ENCODE measurements around the gene CCDC87.

CCDC87 gene

DNA sequence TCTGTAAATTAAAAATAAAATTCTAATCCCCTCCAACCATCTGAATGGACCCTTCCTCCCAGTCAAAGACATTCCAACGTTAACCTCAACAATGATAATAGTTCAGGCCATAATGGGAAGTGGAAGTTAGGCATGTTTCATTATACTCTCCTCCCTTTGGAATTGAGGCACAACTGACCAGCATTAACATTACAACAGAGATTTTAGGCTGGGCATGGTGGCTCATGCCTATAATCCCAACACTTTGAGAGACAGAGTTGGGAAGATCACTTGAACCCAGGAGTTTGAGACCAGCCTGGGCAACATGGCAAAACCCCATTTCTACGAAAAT lies 22.0 kb downstream of the CCDC87 start:
- DNase-seq (ENCODE audit: low read depth), result no peak
- H3K4me3 ChIP-seq (ENCODE audit: low read length), result no peak overlapping the region
- TF ChIP-seq, protein P1, sequence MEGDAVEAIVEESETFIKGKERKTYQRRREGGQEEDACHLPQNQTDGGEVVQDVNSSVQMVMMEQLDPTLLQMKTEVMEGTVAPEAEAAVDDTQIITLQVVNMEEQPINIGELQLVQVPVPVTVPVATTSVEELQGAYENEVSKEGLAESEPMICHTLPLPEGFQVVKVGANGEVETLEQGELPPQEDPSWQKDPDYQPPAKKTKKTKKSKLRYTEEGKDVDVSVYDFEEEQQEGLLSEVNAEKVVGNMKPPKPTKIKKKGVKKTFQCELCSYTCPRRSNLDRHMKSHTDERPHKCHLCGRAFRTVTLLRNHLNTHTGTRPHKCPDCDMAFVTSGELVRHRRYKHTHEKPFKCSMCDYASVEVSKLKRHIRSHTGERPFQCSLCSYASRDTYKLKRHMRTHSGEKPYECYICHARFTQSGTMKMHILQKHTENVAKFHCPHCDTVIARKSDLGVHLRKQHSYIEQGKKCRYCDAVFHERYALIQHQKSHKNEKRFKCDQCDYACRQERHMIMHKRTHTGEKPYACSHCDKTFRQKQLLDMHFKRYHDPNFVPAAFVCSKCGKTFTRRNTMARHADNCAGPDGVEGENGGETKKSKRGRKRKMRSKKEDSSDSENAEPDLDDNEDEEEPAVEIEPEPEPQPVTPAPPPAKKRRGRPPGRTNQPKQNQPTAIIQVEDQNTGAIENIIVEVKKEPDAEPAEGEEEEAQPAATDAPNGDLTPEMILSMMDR (conservative IDR thresholded peaks at IDR 0.05; ENCODE audit: low read length), result no peak

DNA sequence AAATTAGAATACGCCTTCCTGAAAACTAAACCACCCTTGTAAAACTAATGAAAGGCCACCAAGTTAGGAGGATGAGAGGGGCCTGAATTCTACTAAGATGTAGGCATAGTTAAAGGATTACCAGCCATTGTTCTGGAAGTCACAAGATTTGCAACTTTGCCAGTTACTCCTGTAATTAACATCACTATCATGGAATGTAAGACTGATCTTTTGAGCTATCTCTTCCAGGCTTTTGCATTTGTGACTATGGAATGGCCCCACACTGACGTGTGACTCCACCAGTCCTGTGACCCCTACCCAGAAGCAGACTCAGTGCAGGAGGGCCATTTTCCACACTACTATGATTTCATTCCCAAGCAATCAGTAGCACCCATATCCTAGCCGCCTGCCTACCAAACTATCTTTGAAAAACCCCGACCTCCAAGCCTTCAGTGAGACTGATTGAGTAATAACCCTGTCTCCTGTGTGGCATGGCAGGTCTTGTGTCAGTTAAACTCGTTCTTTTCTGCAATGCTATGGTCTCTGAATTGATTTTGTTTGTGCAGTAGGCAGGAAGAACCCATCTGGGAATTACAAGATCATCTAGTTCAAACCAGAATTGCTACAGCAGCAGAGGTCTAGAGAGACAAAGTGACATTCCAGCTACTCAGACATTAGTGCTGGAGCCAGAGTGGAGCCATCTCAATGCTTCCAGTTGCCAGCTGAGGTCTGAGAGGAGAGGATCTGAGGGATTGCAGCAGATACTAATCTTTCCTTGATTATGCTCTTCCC lies 22.6 kb downstream of the CCDC87 start:
- TF ChIP-seq, protein P1 (conservative IDR thresholded peaks at IDR 0.05; ENCODE audit: low read length), result no peak
- H3K4me3 ChIP-seq (ENCODE audit: low read length), result no peak overlapping the region
- no peak for DNase-seq (ENCODE audit: low read depth)

DNA sequence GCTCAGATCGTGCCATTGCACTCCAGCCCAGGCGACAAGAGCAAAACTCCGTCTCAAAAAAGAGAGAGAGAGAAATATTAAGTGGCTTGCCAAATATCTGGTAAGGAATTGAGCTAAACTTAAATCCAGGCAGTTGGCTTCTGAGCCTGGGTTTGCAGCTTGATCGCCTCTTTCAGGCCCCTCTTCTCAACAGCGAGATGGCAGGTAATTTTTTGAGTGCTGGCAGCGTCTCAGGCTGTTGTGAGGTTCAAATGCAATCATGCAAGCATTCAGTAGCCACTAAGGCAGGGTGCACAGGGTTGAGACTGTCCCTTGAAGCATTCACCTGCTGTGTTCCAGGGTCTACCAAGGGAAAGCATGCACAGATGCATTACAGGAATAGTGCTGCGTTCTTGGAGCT lies 23.8 kb downstream of the CCDC87 start:
- no peak overlapping the region for H3K4me3 ChIP-seq (ENCODE audit: low read length)
- DNase-seq (ENCODE audit: low read depth), result no peak
- TF ChIP-seq, protein P1 (conservative IDR thresholded peaks at IDR 0.05; ENCODE audit: low read length), result no peak

DNA sequence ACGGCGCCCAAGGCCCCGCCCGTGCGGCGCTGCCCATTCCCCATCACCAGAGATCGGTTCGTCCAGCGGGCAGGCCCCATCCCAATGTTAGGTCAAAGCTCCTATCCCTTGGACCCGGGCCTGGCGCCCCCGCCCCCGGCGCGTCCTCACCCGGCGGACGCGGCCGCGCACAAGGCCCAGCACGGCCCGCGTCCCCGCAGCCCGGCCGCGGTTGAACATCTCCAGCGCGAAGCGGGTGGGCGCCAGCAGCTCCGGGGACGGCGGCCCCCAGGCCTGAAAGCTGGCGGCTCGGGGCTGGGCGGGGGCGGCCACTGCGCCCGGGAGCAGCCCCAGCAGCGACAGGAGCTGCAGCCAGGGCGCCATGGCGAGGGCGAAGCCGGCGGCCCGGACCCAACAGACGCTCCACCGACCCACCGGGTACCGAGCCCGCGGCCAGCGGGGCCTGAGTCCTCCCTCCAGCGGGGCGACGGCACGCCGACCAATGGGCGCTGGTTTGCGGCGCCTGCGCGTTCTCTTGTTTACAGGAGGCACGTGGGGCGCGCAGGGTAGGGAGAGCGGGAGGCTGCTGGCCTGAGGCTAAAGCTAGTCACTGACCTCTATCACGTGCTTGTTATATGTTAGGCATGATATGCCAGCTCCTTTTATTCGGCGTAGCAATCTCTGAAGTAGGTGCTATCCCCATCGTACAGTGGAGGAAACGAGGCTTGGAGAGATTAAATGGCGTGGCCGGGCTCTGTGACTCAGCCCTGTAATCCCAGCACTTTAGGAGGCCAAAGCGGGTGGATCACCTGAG lies 24.5 kb downstream of the CCDC87 start, which contains the start of gene CTSF:
Gene CTSF (minus strand): TSS at position 483 of the 793 bp plus-strand sequence. CDS start 120 bp downstream, at position 363.
- H3K4me3 ChIP-seq (ENCODE audit: low read length), result peak within 1 kb of the TSS; percentile 47
- DNase-seq (ENCODE audit: low read depth), result peak; percentile 67
- TF ChIP-seq, protein P1 (conservative IDR thresholded peaks at IDR 0.05; ENCODE audit: low read length), result no peak

DNA sequence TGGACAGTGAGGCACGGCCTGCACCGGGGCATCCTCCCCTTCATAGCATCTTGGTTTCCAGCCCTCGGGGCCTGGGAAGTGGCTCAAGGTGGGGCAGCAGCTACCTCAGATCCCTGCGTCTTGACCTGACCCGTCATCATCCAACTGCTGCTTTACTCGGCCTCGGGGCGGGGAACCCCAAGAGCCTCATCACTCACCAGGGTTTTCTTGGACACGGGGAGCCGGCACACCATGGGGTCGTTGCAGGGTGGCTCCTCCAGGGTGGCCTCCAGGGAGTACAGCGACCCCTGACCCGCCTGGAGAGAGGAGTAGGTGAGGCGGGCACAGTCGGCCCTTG lies 25.1 kb downstream of the CCDC87 start:
- peak overlapping the region; percentile 43 for H3K4me3 ChIP-seq (ENCODE audit: low read length)
- TF ChIP-seq, protein P1 (conservative IDR thresholded peaks at IDR 0.05; ENCODE audit: low read length), result no peak
- no peak for DNase-seq (ENCODE audit: low read depth)

DNA sequence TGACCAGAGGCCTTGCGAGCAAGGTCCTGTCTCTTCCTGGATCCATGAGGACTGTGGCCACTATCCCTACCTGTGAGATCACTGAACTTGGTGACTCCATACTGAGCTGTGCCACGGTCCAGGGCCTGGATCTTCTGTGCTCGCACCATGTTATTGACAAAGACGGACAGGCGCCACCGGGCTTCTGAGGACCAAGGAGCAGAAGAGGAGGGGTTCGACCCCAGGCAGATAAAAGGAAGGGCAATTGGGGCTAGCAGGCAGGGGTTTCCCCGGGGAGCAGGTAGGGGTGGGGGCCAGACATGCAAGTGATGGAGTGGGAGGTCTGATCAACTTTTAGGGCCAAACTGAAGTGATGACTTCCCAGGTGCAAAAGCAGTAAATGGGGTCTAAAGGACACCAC lies 26.6 kb downstream of the CCDC87 start:
- no peak for DNase-seq (ENCODE audit: low read depth)
- H3K4me3 ChIP-seq (ENCODE audit: low read length), result no peak overlapping the region
- TF ChIP-seq, protein P1 (conservative IDR thresholded peaks at IDR 0.05; ENCODE audit: low read length), result no peak

DNA sequence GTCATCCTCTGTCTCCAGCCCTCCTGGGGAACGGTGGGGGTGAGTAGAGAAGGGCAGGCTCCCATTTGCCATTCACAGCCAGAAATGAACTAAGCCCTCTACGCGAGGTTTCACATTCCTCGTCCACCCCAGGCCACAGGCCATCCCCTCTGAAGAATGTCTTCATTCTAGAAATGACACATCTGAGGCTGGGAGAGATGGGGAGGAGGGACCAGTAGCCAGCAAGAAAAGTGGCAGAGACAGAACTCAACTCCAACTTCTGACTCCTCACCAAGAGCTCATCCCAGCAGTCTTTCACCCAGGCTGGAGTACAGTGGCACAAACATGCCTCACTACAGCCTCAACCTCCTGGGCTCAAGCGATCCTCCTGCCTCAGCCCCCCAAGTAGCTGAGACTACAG lies 27.9 kb downstream of the CCDC87 start:
- no peak for DNase-seq (ENCODE audit: low read depth)
- no peak overlapping the region for H3K4me3 ChIP-seq (ENCODE audit: low read length)
- TF ChIP-seq, protein P1 (conservative IDR thresholded peaks at IDR 0.05; ENCODE audit: low read length), result no peak
